GM12874 (cell line): Measurements from ENCODE around the gene NRIP3.

Source experiments
- CTCF ChIP-seq: IDR thresholded peaks from 2 replicates; pipeline ENCODE4 v1.5.1; 2011; ENCODE audit warnings: low read depth, mild to moderate bottlenecking, control low read depth, low read length, moderate library complexity; ENCODE audit not compliant: insufficient read depth

NRIP3 gene

DNA sequence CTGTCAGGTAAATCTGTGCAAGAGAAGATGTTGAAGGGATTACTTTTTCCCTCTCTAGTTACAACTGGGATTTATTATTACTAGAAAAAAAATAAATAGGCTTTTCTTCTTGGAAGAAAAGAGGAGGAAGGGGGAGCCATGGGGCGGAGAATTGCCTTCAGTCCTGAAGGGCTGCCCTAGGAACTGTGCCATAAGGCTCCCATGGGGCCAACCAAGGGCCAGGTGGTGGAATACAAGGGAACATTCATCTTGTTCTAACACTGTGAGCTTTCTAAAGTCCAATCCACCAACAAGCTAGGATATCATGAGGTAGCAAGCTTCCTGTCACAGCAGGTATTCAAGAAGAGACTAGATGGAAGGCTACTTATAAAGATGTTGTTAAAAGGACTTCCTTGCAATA is 24.8 kb upstream of the NRIP3 start:
- TF ChIP-seq CTCF = no peak

- no peak for TF ChIP-seq CTCF
These were observed 21.5 kb upstream of the NRIP3 start for GRCh38 chr11:9025101-9025850.

DNA sequence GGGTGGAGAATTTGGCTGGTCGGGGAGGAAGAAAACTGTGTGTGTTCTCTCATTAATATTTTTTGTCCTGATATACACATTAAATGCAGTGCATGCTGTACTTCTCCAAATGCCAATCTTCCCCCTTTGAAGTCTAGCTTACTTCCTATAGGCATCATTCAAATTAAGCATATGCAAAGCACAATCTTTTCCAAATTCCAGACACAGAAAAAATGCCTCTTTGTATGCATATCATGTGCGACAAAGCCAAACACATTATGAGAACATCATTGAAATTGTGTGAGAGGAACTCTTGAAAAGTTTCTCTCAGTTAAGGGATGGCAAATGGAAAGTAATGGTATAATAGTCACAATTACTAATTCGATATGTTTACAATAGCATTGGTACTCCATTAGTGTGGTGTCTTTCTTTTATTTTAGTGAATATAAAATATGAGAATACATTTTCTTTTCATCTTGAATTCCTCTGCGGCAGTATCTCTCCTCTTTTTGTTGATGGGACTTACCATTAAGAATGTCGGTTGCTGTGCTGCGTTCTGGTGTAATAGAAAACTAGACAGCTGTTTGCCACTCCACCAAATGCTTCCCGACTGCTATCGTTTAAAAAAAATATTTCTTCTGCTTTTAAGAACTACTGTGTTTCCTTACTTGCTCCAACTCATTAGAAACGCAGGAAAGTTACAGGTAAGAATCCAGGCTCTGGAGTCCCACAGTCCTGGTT is 19.3 kb upstream of the NRIP3 start:
- TF ChIP-seq CTCF = no peak

DNA sequence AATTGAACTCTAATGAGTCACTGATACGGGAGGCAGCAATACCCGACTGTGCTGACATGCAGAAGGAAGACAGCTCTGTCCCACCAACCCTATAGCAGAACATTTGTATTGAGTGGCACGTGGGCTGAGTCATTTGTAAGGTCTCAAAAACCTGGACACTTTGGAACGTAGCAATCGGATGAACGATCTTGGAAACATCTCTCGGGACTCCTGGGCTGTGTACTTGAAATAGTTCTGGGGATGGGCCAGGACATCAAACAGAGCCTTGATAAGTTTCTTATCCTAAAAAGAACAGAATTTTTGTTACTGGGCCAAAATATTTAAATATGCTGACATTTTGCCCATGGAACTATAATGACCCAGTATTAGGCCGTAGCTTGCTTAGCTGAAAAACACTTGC is 17.1 kb upstream of the NRIP3 start:
- TF ChIP-seq CTCF = no peak

- TF ChIP-seq CTCF = no peak
These were observed 16.1 kb upstream of the NRIP3 start for GRCh38 chr11:9019861-9020260.

- no peak for TF ChIP-seq CTCF
These were observed 14.0 kb upstream of the NRIP3 start for GRCh38 chr11:9017773-9018172.

DNA sequence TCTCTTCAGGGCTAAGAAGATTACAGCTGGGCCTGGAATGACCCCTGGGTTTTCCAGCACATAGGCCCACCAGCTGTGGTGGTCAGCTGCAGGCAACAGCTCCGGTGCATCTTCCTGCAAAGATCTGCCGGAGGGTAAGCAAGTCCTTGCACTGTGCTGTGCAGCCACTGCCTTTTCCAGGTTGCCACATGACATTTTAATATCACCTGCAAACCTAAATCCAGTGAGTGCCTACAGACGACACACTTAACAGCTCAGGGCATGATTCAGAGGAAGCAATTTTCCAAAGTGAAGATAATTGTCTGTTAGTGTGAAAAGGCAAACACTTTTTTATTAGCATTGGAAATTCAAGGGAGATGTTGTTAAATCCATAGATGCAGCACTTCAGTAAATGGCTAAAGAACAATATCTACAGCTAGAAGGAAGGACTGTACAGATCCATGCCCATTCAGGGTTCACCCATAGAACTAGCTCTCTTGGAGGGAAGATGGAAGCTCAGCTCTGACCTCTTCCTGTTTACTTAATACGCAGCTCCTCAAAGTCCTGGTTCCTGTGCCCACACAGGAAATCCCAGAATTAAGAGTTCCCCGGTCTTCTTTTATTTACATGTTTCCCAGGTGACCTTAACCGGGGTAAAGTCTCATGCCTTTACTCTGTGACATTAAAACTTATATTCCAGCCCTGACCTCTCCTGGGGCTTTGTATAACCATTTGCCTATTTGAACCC is 13.3 kb upstream of the NRIP3 start:
- no peak for TF ChIP-seq CTCF
